Measurements from ENCODE around the gene CMPK2.
A peak's percentile ranks its signal among the peaks of the same experiment; 100 is the strongest.

Gene CMPK2

DNA sequence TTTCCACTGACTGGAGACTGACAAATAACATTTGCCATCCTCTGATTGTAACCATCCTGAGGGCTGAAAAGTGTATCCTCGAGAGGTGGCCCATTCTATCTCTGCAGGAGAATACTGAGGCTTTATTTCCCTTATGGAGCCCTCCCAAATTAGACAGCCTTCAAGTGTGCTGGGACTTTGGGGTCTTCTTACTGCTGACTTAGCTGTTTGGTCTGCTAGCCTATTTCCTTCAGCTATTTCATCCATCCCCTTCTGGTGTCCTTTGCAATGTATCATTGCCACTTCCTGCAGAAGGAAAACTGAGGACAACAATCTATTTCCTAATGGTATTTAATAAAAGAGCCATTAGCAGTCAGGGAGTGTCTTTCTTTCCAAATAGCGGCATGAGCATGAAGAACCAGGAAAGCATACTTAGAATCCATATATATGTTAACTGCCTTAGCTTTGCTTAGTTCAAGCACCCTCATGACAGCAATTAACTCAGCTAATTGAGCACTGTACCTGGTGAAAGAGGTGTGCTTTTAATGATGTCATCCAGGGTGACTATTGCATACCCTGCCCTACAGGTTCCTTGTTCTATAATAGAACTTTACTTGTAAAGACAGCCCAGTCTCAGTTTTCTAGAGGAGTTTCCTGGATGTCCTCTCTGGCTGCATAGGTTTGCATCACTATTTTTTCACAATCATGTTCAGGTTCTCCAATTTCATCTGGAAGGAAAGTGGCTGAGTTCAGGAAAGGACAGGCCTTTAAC, 24.0 kb downstream of the CMPK2 start:
- DNase-seq: no peak

DNA sequence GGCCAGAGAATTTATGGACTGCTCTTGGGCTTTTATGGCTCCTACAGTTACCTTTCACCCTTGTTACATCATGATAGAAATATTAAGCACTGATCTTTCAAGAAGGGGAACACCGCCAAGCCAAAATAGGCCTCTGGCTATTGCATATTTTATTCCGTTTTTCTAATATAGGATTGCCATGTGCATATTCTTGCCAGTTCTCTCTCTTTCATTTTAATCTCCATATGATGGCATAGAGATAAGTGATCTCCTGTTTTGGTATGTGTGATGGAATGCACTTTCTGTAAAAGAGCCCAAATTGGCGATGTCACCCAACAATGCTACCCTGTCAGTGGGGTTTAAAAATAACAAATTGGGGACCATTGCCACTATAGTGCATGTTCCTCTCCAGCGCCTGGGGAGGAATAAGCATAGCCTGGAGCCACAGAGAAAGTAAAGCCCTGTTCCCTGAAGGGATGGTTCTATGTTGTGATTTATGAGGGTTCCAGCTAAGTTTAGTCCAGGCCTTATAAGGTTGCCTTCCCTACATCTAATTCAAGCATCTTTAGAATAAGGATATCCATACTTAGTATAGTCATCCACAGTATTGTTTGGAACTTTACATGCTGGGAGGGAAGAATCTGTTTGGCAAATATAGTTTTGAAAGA, 26.9 kb downstream of the CMPK2 start:
- DNase-seq: no peak

DNA sequence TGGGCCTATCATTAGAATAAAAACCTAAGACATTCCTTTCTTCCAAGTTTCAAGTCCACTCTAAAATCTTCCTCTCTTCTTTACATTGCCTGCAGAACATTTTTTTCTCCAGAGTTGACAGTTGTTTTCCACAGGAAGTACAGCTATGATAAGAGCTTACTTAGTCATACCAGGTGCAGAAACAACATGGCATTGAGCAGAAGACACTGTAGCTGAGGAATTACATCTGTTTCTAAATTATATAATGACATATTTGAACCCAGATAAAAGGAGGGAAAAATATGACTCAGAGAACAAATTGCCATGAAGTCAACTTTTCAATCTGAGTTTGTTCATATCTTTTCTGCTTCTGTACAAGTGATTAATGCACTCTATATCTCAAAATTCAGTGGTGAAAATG, 30.2 kb downstream of the CMPK2 start:
- no peak for DNase-seq

DNA sequence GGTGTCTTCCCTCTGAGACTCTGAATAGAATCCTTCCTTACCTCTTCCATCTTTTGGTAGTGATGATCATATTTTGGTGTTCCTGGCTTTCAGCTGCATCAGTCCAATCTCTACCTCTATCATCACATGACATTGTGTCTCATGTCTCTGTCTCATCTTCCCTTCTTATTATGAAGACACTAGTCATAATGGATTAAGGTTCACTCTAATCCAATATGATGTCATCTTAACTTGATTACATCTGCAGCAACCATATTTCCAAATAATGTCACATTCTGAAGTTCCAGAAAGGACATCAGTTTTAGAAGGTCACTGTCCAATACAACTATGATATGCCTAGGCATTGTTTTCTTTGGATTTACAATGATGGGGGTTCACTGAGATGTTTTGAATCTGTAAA, 31.5 kb downstream of the CMPK2 start:
- DNase-seq: no peak

DNA sequence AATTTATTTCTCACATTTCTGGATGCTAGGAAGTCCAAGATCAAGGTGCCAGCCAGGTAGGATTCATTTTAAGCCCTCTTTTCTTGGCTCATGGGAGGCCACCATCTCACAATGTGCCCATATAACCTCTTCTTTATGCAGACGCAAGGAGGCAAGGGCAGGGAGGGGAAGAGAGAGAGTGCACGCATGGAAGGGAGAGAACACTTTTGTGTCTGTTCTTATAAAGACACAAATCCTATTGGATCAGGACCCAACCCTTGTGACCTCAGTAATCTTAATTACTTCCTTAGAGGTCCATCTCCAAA, 32.5 kb downstream of the CMPK2 start:
- no peak for DNase-seq

DNA sequence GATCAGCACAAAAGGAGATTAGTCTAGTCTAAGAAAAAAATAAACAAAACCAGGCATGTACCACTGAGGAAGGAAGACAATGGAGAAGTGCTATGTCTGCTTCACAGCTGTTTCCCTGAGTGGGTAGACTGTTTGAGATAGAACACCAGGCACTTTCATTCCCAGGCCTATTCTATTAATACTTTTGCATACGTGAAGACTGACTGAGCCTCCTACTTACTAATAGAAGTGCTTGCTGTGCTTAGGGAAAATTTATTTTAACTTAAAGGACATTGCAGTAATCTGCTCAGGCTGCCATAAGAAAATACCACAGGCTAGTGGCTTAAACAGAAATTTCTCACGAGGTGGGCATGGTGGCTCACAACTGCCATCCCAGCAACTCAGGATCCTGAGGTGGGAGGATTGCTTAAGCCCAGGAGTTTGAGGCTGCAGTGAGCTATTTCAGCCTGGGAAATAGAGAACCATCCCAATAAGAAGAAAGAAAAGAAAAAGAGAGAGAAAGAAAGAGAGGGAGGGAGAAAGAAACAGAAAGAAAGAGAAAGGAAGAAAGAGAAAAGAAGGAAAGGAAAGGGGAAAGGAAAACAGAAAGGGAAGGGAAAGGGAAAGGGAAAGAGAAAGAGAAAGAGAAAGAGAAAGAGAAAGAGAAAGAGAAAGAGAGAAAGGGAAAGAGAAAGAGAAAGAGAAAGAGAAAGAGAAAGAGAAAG, 33.0 kb downstream of the CMPK2 start:
- DNase-seq: no peak

DNA sequence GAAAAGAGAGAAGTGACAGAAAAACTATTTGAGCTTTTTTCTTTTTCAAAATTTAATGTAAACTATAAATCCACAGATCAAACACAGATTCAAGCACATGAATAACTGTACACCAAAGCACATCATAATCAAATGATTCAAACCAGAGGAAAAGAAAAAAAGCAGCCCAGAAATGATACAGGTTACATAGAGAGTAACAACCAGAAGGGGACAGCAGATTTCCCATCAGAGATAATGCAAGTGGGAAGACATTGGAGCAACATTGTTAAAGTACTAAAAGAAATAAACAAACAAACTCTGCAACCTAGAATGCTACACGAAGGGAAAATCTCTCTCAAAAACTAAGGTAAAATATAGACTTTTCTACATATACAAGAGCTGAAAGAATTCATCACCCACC, 34.5 kb downstream of the CMPK2 start:
- no peak for DNase-seq

DNA sequence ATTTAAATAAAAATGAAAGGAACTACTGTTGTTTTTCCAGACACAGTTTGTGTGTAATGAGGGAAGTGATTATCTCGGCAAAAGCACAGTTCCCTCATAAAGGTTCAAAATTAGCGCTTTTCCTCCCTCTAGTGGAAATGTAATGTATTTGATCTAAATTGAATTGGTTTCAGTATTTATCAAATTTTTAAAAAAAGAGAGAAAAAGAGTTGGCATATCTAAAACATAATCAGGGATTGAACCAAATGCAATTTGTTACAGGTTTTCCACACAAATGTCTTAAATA, 37.5 kb downstream of the CMPK2 start:
- DNase-seq: peak; percentile 20

DNA sequence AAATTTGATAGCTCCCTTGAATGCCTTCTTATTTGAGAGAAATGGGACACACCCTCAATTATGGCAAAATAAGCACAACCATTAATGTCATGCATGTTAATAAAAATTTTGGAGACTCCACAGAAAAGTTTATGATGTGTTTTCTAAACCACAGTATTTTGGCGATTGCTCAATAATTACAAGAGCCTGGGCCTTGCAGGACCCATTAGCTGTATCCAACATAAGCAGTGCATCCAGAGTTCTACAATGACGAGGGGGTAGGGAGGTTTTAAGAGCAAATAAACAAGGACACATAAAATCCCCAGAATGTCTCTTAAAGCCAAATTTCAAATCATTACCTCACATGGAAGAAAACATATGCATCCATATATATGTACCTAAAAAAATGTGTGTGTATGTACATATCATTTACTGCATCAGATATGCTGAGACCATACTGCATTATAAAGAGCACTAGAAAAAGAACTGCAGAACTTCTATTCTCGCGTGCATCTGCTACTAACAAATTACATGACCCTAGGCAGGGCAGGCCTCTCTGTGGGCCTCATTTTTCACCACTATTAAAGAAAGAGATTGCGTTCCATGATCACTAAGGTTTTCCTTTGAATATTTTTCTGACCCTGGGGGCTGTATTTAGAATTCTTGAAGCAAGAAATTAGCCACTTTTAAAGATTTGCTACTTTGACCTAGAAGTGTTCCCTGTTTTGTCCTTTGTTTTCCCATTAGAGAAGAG, 38.0 kb downstream of the CMPK2 start:
- no peak for DNase-seq

DNA sequence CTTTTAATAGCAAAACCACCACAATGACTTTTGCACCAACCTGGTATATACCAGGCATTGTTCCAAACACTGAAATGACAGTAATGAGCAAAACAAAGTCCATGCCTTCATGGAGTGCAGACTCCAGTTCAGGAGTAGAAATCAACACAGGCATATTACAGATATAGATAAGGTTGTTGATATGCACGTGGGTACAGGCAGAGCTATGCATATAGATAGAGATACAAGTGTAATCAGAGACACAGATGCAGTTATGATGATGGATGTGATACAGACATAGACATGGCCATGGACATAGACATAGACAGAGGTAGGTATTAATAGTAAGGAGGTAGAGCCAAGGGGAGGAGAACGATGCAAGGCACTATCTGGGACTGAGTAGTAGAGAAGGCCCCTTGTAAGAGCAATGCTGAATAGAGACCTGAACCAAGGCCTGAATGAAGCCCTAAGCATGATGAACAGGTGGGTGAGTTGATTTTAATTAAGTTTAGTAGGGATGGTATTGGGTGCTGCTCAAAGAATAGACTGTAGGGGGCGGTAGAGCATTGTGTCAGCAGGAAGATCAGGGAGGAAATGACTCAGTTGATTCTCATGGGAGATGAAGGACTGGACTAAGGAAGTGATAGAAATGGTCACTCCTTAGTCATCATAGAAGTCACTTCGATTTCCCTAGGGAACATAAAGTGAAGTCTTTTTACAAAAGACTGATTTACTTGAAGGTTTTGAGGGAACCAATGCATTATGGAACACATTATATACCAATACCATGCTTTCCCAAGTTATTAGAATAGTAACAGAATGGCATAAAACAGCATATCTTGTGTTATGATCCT, 39.4 kb downstream of the CMPK2 start:
- DNase-seq: peak; percentile 34

DNA sequence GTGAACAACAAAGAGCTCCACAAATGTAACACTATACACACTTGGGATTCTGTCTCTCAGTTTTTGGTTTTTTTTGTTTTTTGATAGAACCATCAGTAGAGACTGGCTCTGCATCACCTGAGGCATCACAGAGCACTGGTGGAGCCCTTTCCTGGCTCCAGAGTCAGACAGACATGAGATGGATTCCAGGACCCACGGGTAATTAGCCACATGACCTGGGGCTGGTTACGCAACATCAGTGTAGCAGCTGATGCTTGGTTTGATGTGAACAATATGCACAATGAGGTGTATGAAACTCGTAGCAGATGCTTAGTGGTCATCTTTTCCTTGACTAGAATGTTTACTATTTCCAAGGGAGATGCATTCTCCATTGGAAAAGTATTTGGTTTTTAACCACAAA, 40.7 kb downstream of the CMPK2 start:
- no peak for DNase-seq

DNA sequence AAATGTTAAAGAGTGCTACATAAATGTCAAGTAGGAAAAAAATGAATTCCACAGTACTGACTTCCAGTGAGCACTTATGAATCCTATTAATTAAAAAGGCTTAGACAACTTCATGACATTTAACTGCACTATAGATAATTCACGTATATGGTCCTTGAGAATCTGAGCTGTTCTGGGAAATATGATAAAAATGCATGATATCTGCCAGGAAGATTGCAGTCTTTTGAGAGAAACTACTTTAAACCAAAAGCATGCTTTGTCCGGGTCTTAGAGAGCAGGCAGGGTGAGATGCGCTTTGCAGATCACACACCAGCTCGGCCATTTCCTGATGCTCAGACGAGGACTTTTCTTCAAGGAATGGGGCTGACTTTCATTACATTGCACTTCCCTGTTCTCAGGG, 42.6 kb downstream of the CMPK2 start:
- DNase-seq: no peak

DNA sequence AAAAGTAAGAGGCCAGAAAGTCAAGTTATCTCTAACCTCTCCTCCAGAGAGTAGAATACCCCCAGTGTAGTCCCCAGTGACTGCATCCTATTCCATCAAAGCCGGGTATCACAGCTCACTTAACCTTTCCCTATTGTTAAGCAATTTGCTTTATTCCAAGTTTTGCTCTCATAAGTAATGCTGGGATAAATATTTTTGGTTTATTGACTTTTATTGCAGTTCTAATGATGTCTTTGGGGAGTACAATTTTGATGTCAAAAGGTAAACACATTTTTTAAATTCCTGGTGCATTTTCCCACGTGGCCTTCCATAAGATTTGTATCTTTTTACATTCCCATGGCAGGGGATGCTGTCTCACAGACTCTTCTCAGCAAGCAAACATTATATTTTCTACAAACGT, 43.3 kb downstream of the CMPK2 start:
- no peak for DNase-seq

DNA sequence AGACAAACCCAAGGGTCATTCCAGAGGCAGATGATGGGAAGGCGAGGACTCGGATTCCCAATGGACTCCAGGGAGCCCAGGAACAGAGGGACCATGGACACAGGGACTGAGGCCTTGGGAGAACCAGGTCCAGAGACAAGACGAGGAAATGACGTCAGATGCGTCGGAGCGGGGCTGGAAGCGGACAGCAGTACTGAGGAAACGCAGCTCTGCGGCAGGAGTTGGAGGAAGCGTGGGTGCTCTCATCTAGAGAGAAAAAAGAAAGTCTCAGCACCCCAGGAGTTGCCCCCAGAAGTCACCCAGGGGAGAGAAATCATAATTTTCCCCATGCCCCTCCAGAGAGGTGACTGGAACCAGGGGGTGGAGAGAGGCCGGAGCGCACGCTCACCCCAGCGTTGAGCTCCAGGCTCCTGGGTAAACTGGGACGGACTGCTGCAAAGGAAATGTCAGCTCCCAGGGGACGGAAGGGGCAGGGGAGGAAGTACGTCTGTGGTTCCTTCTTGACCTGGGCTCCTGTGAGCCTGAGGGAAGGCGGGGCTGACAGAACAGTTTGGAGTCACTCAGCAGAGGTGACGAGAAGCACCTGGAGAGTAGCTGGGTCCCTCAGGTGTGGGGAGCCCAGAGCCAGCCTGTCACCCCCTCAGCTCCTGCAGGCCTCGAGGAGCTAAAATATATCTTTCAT, 44.7 kb downstream of the CMPK2 start:
- no peak for DNase-seq

DNA sequence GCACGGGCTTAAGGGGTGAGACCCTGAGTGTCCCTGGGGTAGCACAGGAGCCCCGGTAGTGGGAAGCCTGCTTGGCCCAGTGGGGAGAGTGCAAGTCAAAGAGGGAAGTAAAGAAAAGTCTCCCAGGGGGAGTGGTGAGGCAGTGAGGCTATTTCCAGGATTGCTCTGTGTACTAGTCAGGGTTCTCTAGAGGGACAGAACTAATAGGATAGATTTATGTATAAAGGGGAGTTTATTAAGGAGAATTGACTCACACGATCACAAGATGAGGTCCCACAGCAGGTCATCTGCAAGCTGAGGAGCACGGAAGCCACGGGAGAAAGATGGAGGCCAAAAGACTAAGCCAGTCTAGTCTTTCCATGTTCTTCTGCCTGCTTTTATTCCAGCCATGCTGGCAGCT, 45.5 kb downstream of the CMPK2 start:
- DNase-seq: no peak

DNA sequence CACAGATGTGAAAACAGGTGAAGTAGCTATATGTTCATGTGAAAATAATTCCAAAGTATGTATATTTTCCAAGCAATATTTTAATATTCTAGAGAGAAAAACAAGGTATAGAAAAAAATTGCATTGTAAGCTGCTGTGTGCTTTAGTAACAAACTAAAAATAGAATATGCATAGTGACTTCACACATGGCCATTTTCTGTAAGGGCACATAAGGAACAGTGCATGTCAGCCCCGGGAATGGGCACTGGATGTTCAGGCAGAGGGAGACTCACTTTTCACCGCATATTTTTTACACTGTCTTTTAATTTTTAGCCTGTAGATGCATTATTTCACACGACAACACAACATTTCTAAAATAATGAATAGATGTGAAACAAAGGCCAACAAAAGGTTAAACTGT, 46.0 kb downstream of the CMPK2 start:
- DNase-seq: no peak

DNA sequence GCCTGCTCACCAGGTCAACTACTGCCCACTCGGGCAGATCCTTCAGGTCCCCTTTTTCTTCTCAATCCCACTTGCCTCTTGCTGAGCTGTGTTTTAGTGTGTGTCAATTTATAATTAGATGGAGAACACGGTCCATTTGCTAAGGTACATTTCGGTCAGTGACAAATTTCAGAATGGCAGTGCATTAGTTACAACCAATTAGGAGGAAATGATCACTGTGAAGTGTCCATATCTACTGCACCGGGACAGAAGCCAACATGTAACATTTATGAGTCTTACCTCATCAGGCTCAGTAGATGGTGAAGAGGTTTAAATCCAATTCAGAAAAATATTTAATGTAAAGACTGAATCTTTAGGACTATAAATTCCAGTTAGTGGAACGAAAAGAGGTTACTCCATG, 47.7 kb downstream of the CMPK2 start:
- DNase-seq: no peak

DNA sequence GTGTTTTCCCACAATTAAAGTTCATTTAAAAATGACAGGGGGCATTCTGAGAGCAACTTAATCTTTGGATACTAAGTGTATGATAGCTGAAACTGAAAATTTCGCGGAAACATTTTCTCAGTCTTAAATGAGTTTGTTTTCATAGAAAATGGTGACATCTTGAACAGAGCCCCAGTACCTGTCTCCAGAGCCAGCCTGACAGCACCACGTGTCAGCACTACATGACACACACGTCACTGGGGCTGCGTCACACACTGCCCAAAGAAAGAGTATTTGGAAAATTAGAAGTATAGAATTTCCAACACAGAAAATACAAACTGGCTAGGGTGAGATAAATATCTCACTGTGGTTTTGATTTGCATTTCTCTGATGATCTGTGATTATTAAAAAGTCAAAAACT, 50.8 kb downstream of the CMPK2 start:
- no peak for DNase-seq

DNA sequence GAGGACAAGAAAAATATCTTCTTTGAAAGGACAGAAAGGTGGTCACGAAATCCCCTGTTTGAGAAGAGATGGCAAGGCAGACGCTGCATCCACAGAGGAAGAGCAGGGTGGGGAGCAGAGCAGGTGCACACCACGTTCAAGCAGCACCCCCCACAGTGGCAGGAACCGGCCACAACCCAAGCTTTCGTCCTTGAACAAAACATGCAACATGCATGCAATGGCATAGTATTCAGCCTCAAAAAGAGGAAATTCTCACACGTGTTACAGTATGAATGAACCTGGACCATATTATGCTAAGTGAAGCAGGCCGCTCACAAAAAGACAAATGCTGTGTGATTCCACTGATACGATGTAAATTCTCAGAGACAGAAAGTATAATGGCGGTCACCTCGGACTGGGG, 51.4 kb downstream of the CMPK2 start:
- no peak for DNase-seq

DNA sequence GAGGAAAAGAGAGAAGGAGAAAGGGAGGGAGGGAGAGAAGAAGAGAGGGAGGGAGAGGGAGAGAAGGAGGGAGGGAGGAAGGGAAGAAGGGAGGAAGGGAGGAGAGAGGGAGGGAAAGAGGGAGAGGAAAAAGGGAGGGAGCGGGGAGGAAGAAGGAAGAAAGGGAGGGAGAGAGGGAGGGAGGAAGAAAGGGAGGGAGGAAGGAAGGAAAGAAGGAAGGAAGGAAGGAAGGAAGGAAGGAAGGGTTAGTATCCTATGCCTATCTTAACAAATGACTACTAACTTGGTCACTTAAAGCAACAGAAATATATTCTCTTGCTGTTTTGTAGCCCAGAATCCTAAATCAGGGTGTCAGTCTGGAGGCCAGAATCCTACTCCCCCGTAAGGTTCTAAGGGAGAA, 52.1 kb downstream of the CMPK2 start:
- DNase-seq: no peak

DNA sequence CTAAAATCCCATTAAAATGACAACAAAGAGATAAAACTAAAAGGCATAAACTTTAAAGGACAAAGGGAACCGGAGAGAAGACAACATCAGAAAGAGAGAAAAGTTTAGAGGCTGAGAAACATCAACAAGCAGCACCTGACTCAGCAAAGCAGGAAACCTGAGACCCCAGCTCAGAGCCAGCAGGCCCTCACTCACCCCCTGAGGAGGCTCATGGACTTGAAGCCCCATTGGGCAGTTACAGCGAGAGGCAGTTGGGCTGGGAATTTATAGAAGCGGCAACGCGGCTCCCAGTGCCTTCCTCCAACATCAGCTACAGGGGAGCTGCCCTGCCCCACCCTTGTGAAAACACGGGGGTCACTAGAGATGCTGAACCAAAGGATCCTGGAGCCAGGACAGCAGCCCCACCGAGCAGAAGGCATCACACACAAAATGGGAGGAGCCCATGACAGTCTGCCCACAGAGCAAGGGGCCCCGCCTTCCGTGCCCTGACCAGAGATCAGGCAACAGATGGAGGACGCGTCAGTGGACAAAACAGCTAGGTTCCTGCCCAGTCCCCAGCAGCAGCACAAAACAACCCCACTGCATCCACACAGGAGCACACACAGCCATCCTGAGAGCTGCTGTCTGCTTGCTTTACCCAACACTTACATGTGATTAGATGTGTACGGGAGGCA, 52.7 kb downstream of the CMPK2 start:
- no peak for DNase-seq

DNA sequence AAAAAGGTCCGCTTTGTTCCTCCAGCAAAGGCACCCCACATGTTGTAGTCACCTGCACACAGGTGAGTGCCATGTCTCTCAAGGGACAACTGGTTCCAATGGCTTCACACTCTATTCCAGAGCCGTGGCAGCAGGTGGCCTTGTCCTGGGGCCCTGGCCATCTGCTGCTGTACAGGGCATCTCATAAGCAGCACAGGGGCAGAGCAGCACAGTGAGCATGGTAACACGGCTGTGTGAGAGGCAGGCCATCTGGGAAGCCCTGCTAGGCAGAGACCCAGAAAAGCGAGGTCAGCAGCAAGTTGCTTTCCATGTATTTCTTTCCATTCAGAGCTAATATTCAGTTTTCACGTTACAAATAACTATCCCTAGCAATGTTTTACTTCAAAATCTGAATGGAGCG, 54.7 kb downstream of the CMPK2 start:
- DNase-seq: no peak

Data from NCI-H345 (cell line).